GM12874 (cell line): ENCODE measurements around the gene MFN2.
A peak's percentile ranks its signal among the peaks of the same experiment; 100 is the strongest.

Source experiments
- CTCF ChIP-seq: IDR thresholded peaks from 2 replicates; pipeline ENCODE4 v1.5.1; 2011; ENCODE audit warnings: low read depth, mild to moderate bottlenecking, control low read depth, low read length, moderate library complexity; ENCODE audit not compliant: insufficient read depth

MFN2 gene

GRCh38 chr1:11980676-11980972 lies 380 bp downstream of the MFN2 start:
- no peak for TF ChIP-seq CTCF

DNA sequence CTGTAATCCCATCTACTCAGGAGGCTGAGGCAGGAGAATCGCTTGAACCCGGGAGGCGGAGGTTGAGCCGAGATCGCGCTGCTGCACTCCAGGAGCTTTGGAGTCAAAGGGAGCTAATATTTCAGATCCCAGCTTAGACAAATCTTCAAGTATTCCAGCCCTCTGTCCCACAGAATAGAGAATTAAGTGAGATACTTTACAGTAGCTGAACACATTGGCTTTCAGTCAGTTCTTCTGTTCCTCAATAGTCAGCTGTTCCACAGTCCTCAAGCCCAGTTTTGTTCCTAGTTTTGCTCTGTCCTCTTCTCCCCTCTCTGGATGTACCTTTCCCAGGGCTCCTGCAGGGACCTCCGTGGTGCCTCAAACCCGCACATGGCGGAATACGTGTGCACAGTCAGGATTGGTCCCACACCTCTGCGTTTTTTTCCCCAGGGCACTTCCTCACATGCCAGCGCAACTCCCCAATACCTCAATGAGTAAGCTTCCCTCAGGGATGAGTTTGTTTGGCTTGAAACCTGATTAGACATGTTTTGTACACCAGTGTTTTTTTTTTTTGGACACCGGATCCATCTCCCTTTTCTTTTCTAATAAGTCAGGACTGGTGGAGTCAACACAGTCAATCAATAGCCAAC lies 1.2 kb downstream of the MFN2 start:
- TF ChIP-seq CTCF = no peak

- peak; percentile 40 for TF ChIP-seq CTCF
Observed at GRCh38 chr1:11982010-11982392, 1.8 kb downstream of the MFN2 start.

GRCh38 chr1:11984121-11984520 lies 3.9 kb downstream of the MFN2 start:
- TF ChIP-seq CTCF = no peak

DNA sequence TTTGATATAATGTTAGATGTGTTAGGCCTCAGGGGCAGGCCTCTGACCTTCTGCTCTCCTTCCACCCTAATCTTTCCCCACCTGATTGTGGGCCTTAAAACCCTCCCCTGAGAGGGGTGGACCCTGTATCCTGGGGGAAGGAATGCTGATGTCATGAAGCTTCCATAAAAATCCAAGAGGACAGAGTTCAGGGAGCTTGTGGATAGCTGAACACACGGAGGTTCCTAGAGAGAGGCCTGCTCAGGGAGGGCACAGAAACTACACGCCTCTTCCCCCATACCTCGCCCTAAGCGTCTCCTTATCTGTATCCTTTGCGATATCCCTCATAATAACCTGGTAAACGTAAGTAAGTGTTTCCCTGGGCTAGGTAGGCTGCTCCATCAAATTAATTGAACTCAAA lies 4.3 kb downstream of the MFN2 start:
- no peak for TF ChIP-seq CTCF

- TF ChIP-seq CTCF = no peak
Observed at GRCh38 chr1:11985171-11985570, 4.9 kb downstream of the MFN2 start.

DNA sequence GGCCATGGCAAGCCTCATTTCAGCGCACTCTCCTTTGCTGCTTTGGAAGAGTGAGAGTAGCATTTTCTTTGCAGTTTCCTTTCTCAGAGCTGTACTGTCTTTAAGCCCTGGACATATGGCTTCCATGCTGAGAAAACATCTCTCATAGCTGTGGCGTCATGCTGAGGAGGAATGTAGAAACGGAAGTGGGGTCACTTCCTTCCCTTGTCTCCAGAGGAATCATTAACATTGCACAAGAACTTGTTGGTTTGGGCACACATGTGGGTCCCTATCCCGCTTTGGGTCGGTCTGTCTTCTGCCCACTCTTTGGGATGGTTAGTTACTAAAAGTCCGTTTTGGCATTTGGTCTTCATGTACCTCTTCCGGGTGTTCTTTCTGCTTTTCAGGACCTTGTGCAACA lies 5.6 kb downstream of the MFN2 start:
- TF ChIP-seq CTCF = no peak

- no peak for TF ChIP-seq CTCF
Observed at GRCh38 chr1:11989669-11990068, 9.4 kb downstream of the MFN2 start.
